ENCODE results near the gene HRH4.
A peak's percentile ranks its signal among the peaks of the same experiment; 100 is the strongest.

Gene HRH4

GRCh38 chr18:24506175-24506574, 45.7 kb downstream of the HRH4 start:
- no peak for DNase-seq (ENCODE audit: low read depth, low spot score)

GRCh38 chr18:24509435-24509834, 49.0 kb downstream of the HRH4 start:
- DNase-seq (ENCODE audit: low read depth, low spot score): no peak

GRCh38 chr18:24514439-24514838, 54.0 kb downstream of the HRH4 start:
- DNase-seq (ENCODE audit: low read depth, low spot score): peak; percentile 39

GRCh38 chr18:24515721-24516120, 55.3 kb downstream of the HRH4 start:
- DNase-seq (ENCODE audit: low read depth, low spot score): no peak

GRCh38 chr18:24516261-24516660, 55.8 kb downstream of the HRH4 start:
- DNase-seq (ENCODE audit: low read depth, low spot score): no peak

- no peak for DNase-seq (ENCODE audit: low read depth, low spot score)
Observed at GRCh38 chr18:24517554-24517953, 57.1 kb downstream of the HRH4 start.

GRCh38 chr18:24518596-24518995, 58.2 kb downstream of the HRH4 start:
- DNase-seq (ENCODE audit: low read depth, low spot score): no peak

Measured in astrocyte of the hippocampus (primary cell).